HepG2 (cell line): ENCODE data around the gene PDZD2. TPM values are rescaled to one million over a fixed set of nuclear protein-coding genes. Genes with fewer than 3 reads are reported as not detected.

Source experiments
- ATAC-seq: fragments of 200-7000 bp; cut with Tn5 transposase; 3 replicates; pipeline ENCODE4 v1.9.1; 2020; ENCODE audit warnings: mild to moderate bottlenecking, moderate library complexity
- BruUV-seq: library from RNA; stranded (reverse); fragments of 400-500 nt; replicated peaks from 2 replicates; lab custom pipeline; 2021; lab: Mats Ljungman, UMichigan
- CTCF ChIA-PET: fragments of 300-600 bp; formaldehyde crosslinking; extraction: SDS; loops from one replicate; lab custom pipeline; 2021; ENCODE audit warnings: low total read pairs, inconsistent platforms, low intra/inter-chr PET ratio; lab: Yijun Ruan, JAX
- POLR2A ChIA-PET: fragments of 350-600 bp; sonication (Branson Sonifier 250); formaldehyde crosslinking; loops from one replicate; lab custom pipeline; 2020; ENCODE audit warnings: antibody characterized with exemption, inconsistent platforms; lab: Yijun Ruan, JAX
- DNase-seq: peaks from one replicate; pipeline ENCODE4 v3.0.0-alpha.2; 2015; ENCODE audit warnings: low spot score
- FAIRE-seq: peaks from 3 replicates; lab custom pipeline; 2011; peaks lifted over from hg19 to GRCh38; lab: Jason Lieb, UNC
- H2AFZ ChIP-seq: one replicate; pipeline ENCODE4 v1.6.1; 2011; ENCODE audit warnings: low read length, inconsistent platforms
- H3K27ac ChIP-seq: fragments of 300-600 bp; 3 replicates; pipeline ENCODE4 v1.8.0; 2011; ENCODE audit warnings: mixed run types, mild to moderate bottlenecking, mixed read lengths, low read length, inconsistent platforms; ENCODE audit not compliant: insufficient read depth; ENCODE audit errors: extremely low read length
- H3K27me3 ChIP-seq, 2 experiments: fragments of 200-600 bp in 1 of 2; 2 replicates in 1 of 2; 3 replicates in 1 of 2; pipeline versions ENCODE4 v1.6.0 to v1.8.0; 2011; ENCODE audit warnings: low read length in 2 of 2, mild to moderate bottlenecking in 2 of 2, moderate library complexity in 2 of 2, inconsistent platforms in 1 of 2; ENCODE audit not compliant: insufficient read depth in 2 of 2, control insufficient read depth in 1 of 2
- H3K36me3 ChIP-seq, 2 experiments: fragments of 200-600 bp in 1 of 2; replicated peaks in 1 of 2; 2 replicates in 1 of 2; 3 replicates in 1 of 2; pipeline versions ENCODE4 v1.5.1 to v1.8.0; 2011; ENCODE audit warnings: low read length in 2 of 2, inconsistent platforms in 1 of 2; ENCODE audit not compliant: insufficient read depth in 2 of 2, control insufficient read depth in 1 of 2
- H3K4me1 ChIP-seq: 2 replicates; pipeline ENCODE4 v1.5.1; 2012; ENCODE audit warnings: low read length, inconsistent platforms; ENCODE audit not compliant: insufficient read depth
- H3K4me2 ChIP-seq: 2 replicates; pipeline ENCODE4 v1.6.0; 2011; ENCODE audit warnings: low read depth, low read length, inconsistent platforms
- H3K4me3 ChIP-seq, 3 experiments: fragments of 200-600 bp in 1 of 3; sonication (generic), shearing (Covaris generic) in 1 of 3; replicated peaks in 1 of 3; 2 replicates each; pipeline ENCODE4 v1.5.1; 2011 to 2016; ENCODE audit warnings: low read length in 3 of 3, inconsistent platforms in 2 of 3, low read depth in 2 of 3, mild to moderate bottlenecking in 2 of 3, control low read depth in 1 of 3, mixed read lengths in 1 of 3; ENCODE audit not compliant: insufficient read depth in 1 of 3
- H3K79me2 ChIP-seq: one replicate; pipeline ENCODE4 v1.6.1; 2011; ENCODE audit warnings: low read length, inconsistent platforms; ENCODE audit not compliant: insufficient read depth
- H3K9ac ChIP-seq: 2 replicates; pipeline ENCODE4 v1.6.0; 2011; ENCODE audit warnings: mild to moderate bottlenecking, low read depth, low read length, inconsistent platforms; ENCODE audit not compliant: insufficient read depth
- H3K9me3 ChIP-seq: 2 replicates; pipeline ENCODE4 v1.5.1; 2012; ENCODE audit warnings: mild to moderate bottlenecking, low read length
- H4K20me1 ChIP-seq: 2 replicates; pipeline ENCODE4 v1.6.0; 2011; ENCODE audit warnings: inconsistent platforms, mild to moderate bottlenecking, low read length, moderate library complexity; ENCODE audit not compliant: insufficient read depth
- JUND ChIP-seq: sonication (generic); formaldehyde crosslinking; IDR thresholded peaks from 2 replicates; pipeline ENCODE4 v1.8.0; 2022; ENCODE audit warnings: mild to moderate bottlenecking, missing genetic modification reagents
- SALL2 ChIP-seq: sonication (generic); formaldehyde crosslinking; IDR thresholded peaks from 2 replicates; pipeline ENCODE4 v1.8.1; 2023; ENCODE audit warnings: mild to moderate bottlenecking, missing genetic modification reagents, inconsistent platforms
- SRY ChIP-seq: sonication (generic); formaldehyde crosslinking; IDR thresholded peaks from 2 replicates; pipeline ENCODE4 v1.8.0; 2022; ENCODE audit warnings: mild to moderate bottlenecking, missing genetic modification reagents
- ZNF383 ChIP-seq: sonication (generic); formaldehyde crosslinking; IDR thresholded peaks from 2 replicates; pipeline ENCODE4 v1.4.0; 2020; ENCODE audit warnings: missing genetic modification reagents, mild to moderate bottlenecking, borderline replicate concordance
- ZNF768 ChIP-seq: sonication (generic); formaldehyde crosslinking; IDR thresholded peaks from 2 replicates; pipeline ENCODE4 v1.4.0; 2020; ENCODE audit warnings: missing genetic modification reagents
- ZNF841 ChIP-seq: sonication (generic); formaldehyde crosslinking; IDR thresholded peaks from 2 replicates; pipeline ENCODE4 v1.8.1; 2023; ENCODE audit warnings: missing genetic modification reagents, borderline replicate concordance
- WGBS: methylation state at CpG from one replicate; pipeline ENCODE4 v1.1.6; 2017; ENCODE audit warnings: low lambda C conversion rate; 5-methylcytosine and 5-hydroxymethylcytosine counted together
- in situ Hi-C: cut with HindIII; loops from 2 replicates; pipeline ENCODE4 v1.10.0; 2017; ENCODE audit warnings: low pct_unique_long_range_greater_than_20kb; ENCODE audit not compliant: extremely low pct_ligation_motif_present
- intact Hi-C: fragments of 100-400 bp; cut with micrococcal nuclease; formaldehyde crosslinking; loops from one replicate; pipeline ENCODE4 v1.10.0; 2022; ENCODE audit not compliant: unreplicated experiment
- polyA plus RNA-seq, 8 experiments: library from polyadenylated mRNA; depleted of rRNA in 3 of 8; stranded (reverse) in 7 of 8; unstranded in 1 of 8; fragments of >200 nt; fragmentation: Illumina TruSeq in 4 of 8; extraction: Trizol in 4 of 8; gene quantifications; 2 replicates each; pipeline versions ENCODE4 v1.2.1 to v1.2.3, GENCODE V29; 2011 to 2016; ENCODE audit warnings: low read depth in 4 of 8, missing spikeins in 1 of 8, mixed read lengths in 1 of 8; ENCODE audit not compliant: insufficient read depth in 1 of 8
- total RNA-seq, 5 experiments: library from RNA; depleted of rRNA; stranded (reverse); fragments of >200 nt; fragmentation: Illumina TruSeq; extraction: Trizol; gene quantifications; 2 replicates each; pipeline ENCODE4 v1.2.3, GENCODE V29; 2016; ENCODE audit warnings: low read depth in 1 of 5
- TF ChIP-seq, protein P1 (sequence below), 2 experiments: sonication (generic) in 1 of 2; formaldehyde crosslinking in 1 of 2; IDR thresholded peaks; 2 replicates each; pipeline versions ENCODE4 v1.5.1 to v1.6.1; 2011 to 2020; ENCODE audit warnings: borderline replicate concordance in 1 of 2, low read depth in 1 of 2, low read length in 1 of 2, mild to moderate bottlenecking in 1 of 2, missing genetic modification reagents in 1 of 2, moderate library complexity in 1 of 2
- TF ChIP-seq, protein P2 (sequence below): sonication (generic); formaldehyde crosslinking; IDR thresholded peaks from 2 replicates; pipeline ENCODE4 v1.9.0; 2022; ENCODE audit warnings: low read depth, missing genetic modification reagents
- TF ChIP-seq, protein P3 (sequence below): sonication (generic); formaldehyde crosslinking; IDR thresholded peaks from 2 replicates; pipeline ENCODE4 v1.8.1; 2023; ENCODE audit warnings: mild to moderate bottlenecking, moderate library complexity, missing genetic modification reagents

Gene PDZD2
- total and polyA plus RNA-seq, 2 of the 13 experiments (the other 11 are each of a cell fraction or from before 2014, with no cell fraction given): 0.04 TPM; not detected in 1

DNA sequence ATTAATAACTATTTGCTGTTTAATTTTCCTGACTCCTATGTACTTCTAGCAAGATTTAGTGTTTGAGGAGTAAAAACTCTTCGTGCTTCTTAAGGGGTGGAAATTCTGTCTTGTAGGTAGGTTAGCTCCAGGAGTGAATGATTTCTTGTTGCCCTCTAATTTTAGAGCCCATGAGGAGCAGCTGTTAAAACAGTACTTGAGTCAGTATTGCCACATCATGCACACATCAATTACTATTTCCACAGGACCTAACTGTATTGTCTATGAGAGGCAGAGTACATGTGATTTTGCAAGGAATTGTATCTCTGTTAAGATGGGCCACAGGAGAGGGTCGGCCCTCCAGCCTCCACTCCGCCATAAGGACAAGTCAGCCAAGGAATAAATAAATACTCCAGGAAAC, 91.2 kb downstream of the PDZD2 start:
- in situ Hi-C loops (no loop called here), intact Hi-C loops (no loop called here)
- H3K79me2 ChIP-seq: no peaks in the 10 kb centered on the region
- no peaks in the 10 kb centered on the region for H3K36me3 ChIP-seq
- WGBS: 36% methylated on average over 3 of the region's 3 CpGs
- no peak for FAIRE-seq
- H4K20me1 ChIP-seq: no peaks in the 10 kb centered on the region
- TF ChIP-seq ZNF383 (no peak), SALL2 (CRISPR knock-in tag) (no peak), JUND (CRISPR knock-in tag) (no peak), ZNF841 (CRISPR knock-in tag) (no peak), ZNF768 (CRISPR knock-in tag) (no peak), SRY (CRISPR knock-in tag) (no peak)
- TF ChIP-seq, protein P1, sequence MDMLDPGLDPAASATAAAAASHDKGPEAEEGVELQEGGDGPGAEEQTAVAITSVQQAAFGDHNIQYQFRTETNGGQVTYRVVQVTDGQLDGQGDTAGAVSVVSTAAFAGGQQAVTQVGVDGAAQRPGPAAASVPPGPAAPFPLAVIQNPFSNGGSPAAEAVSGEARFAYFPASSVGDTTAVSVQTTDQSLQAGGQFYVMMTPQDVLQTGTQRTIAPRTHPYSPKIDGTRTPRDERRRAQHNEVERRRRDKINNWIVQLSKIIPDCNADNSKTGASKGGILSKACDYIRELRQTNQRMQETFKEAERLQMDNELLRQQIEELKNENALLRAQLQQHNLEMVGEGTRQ (IDR thresholded peaks at IDR 0.05; ENCODE audit: low read depth, low read length): no peak
- TF ChIP-seq, protein P1 (CRISPR knock-in tag; IDR thresholded peaks at IDR 0.05; ENCODE audit: borderline replicate concordance): no peak
- TF ChIP-seq, protein P2, sequence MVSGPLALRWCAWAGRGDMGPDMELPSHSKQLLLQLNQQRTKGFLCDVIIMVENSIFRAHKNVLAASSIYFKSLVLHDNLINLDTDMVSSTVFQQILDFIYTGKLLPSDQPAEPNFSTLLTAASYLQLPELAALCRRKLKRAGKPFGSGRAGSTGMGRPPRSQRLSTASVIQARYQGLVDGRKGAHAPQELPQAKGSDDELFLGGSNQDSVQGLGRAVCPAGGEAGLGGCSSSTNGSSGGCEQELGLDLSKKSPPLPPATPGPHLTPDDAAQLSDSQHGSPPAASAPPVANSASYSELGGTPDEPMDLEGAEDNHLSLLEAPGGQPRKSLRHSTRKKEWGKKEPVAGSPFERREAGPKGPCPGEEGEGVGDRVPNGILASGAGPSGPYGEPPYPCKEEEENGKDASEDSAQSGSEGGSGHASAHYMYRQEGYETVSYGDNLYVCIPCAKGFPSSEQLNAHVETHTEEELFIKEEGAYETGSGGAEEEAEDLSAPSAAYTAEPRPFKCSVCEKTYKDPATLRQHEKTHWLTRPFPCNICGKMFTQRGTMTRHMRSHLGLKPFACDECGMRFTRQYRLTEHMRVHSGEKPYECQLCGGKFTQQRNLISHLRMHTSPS (CRISPR knock-in tag): no peak
- TF ChIP-seq, protein P3, sequence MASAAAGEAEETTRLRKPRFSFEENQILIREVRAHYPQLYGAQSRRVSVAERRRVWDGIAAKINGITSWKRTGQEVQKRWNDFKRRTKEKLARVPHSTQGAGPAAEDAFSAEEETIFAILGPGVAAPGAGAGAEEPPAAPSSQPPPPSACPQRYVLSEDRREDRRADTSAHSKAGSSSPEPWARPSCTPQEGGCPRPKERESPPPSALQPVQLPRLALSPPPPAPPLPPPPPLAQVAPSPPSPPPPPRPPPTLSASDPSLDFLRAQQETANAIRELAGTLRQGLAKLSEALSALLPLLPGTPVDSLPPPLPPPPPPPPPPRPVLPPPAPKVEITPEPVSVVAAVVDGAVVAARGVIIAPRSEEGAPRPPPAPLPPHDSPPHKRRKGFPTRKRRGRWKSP (CRISPR knock-in tag): no peak
- H2AFZ ChIP-seq: no peak overlapping the region
- H3K9ac ChIP-seq: no peak overlapping the region
- no peak for DNase-seq
- no TSS peak for BruUV-seq
- no peak overlapping the region for H3K4me3 ChIP-seq
- H3K4me2 ChIP-seq: no peak overlapping the region
- H3K9me3 ChIP-seq: no peaks in the 10 kb centered on the region
- no peak overlapping the region for H3K27ac ChIP-seq
- H3K27me3 ChIP-seq: peaks cover 0 to 8% of the 10 kb centered on the region in 2 experiments; a peak in 1 of 5 replicates
- ChIA-PET POLR2A (no interaction called here), CTCF (no interaction called here)
- no peaks in the 10 kb centered on the region for H3K4me1 ChIP-seq
- ATAC-seq: no peak
